Measurements from ENCODE around the gene NAT8L. TPM values are rescaled to one million over a fixed set of nuclear protein-coding genes. Genes with fewer than 3 reads are reported as not detected.
"Not testable (repeated sequence)": the region's sequence is repeated elsewhere in the genome, so short reads cannot be mapped to it uniquely, and the experiment has no call there.

The NAT8L gene, protein sequence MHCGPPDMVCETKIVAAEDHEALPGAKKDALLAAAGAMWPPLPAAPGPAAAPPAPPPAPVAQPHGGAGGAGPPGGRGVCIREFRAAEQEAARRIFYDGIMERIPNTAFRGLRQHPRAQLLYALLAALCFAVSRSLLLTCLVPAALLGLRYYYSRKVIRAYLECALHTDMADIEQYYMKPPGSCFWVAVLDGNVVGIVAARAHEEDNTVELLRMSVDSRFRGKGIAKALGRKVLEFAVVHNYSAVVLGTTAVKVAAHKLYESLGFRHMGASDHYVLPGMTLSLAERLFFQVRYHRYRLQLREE
- 1 to 10 TPM; 7.1 to 8.1 (median 7.3) TPM for polyA plus RNA-seq (ENCODE audit: insufficient read length in 4 of 4)

- no peak for DNase-seq (ENCODE audit: low read depth in 4 of 4, low spot score in 2 of 4)
Observed at GRCh38 chr4:2059046-2059725, at the start of gene NAT8L. NAT8L (plus strand) TSS chr4:2059327; CDS start chr4:2059512, 185 bp downstream.

DNA sequence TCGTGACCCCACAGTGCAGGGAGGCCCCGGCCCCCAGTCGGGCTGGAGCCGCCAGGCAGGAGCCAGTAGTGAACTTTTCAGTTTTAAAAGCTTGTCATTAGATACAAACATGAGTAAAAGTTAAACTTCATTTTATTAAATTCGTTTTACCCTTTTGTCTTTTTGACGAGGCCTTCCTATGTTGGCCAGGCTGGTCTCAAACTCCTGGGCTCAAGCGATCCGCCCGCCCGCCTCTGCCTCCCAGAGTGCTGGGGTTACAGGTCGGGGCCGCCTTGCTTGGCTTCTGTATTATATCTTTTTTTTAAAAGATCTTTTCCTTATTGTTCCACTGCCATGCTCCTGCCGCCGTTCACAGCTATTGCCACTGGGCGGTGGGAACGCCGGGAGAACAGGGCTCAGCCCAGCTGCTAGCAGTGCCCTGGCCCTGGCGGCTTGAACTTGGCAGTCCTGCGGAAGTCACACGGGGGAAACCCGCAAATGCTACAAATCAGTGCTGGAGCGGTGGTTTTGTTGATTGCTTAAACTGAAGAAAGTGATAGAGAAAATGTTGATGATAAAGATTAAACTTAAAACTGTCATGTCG is 49.4 kb upstream of the NAT8L start:
- DNase-seq (ENCODE audit: low read depth in 4 of 4, low spot score in 2 of 4) = peak in 1 of 4 donors; percentile 26

DNA sequence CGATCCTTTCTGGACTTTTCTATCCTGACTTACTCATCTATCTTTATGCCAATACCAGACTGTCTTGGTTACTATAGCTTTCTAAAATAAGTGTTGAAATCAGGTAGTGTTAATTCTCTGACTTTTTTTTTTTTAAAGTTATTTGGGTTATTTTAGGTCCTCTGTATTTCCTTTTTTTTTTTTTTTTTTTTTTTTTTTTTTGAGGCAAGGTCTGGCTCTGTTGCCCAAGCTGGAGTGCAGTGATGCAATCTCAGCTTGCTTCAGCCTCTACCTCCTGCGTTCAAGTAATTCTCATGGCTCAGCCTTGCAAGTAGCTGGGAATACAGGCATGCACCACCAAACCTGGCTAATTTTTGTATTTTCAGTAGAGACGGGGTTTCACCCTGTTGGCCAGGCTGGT is 47.5 kb upstream of the NAT8L start:
- no peak for DNase-seq (ENCODE audit: low read depth in 4 of 4, low spot score in 2 of 4)

- no peak for DNase-seq (ENCODE audit: low read depth in 4 of 4, low spot score in 2 of 4)
Observed at GRCh38 chr4:2015008-2015407, 44.1 kb upstream of the NAT8L start.

DNA sequence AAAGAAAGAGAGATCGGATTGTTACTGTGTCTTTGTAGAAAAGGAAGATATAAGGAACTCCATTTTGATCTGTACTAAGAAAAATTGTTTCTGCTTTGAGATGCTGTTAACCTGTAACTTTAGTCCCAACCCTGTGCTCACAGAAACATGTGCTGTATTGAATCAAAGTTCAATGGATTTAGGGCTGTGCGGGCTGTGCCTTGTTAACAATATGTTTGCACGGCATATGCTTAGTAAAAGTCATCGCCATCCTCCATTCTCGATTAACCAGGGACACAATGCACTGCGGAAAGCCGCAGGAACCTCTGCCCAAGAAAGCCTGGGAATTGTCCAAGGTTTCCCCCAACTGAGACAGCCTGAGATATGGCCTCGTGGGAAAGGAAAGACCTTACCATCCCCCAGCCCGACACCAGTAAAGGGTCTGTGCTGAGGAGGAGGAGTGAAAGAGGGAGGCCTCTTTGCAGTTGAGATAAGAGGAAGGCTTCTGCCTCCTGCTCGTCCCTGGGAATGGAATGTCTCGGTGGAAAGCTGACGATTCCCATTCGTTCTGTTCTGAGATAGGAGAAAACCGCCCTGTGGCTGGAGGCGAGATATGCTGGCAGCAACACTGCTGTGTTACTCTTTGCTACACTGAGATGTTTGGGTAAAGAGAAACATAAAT is 37.6 kb upstream of the NAT8L start:
- DNase-seq (ENCODE audit: low read depth in 4 of 4, low spot score in 2 of 4) = not testable (repeated sequence)

GRCh38 chr4:2024683-2025082 is 34.4 kb upstream of the NAT8L start:
- DNase-seq (ENCODE audit: low read depth in 4 of 4, low spot score in 2 of 4) = no peak

DNA sequence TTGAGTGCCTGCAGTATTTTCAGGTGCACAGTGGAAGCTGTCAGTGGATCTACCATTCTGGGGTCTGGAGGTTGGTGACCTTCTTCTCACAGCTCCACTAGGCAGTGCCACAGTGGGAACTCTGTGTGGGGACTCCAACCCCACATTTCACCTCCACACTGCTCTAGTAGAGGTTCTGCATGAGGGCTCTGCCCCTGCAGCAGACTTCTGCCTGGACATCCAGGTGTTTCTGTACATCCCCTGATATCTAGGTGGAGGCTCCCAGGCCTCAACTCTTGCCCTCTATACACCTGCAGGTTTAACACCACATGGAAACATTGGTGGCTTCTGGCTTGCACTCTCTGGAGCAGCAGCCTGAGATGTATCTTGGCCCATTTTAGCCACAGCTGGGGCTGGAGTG is 33.3 kb upstream of the NAT8L start:
- DNase-seq (ENCODE audit: low read depth in 4 of 4, low spot score in 2 of 4) = no peak

- not testable (repeated sequence) for DNase-seq (ENCODE audit: low read depth in 4 of 4, low spot score in 2 of 4)
Observed at GRCh38 chr4:2027120-2027519, 32.0 kb upstream of the NAT8L start.

- DNase-seq (ENCODE audit: low read depth in 4 of 4, low spot score in 2 of 4) = not testable (repeated sequence)
Observed at GRCh38 chr4:2031161-2031560, 28.0 kb upstream of the NAT8L start.

DNA sequence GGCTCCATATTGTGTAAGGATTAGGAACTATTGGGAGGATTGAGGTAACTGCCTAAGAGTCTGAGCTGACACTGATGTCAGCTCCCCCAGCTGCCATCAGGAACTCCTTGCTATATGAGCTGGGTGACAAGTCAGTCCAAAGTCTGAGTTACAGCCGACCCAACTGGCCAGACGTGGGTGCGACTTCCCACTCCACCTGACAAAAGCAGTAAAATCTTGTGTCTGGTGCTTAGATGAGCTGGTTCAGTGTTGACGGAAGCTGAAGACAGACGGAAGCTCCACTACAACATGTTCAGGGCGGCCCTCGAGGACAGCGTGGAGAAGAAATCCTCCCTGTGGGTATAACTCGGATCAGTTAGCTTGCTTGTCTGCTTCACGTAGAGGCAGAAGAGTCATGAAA is 22.8 kb upstream of the NAT8L start:
- no peak for DNase-seq (ENCODE audit: low read depth in 4 of 4, low spot score in 2 of 4)

- DNase-seq (ENCODE audit: low read depth in 4 of 4, low spot score in 2 of 4) = no peak
Observed at GRCh38 chr4:2036866-2037265, 22.3 kb upstream of the NAT8L start.

DNA sequence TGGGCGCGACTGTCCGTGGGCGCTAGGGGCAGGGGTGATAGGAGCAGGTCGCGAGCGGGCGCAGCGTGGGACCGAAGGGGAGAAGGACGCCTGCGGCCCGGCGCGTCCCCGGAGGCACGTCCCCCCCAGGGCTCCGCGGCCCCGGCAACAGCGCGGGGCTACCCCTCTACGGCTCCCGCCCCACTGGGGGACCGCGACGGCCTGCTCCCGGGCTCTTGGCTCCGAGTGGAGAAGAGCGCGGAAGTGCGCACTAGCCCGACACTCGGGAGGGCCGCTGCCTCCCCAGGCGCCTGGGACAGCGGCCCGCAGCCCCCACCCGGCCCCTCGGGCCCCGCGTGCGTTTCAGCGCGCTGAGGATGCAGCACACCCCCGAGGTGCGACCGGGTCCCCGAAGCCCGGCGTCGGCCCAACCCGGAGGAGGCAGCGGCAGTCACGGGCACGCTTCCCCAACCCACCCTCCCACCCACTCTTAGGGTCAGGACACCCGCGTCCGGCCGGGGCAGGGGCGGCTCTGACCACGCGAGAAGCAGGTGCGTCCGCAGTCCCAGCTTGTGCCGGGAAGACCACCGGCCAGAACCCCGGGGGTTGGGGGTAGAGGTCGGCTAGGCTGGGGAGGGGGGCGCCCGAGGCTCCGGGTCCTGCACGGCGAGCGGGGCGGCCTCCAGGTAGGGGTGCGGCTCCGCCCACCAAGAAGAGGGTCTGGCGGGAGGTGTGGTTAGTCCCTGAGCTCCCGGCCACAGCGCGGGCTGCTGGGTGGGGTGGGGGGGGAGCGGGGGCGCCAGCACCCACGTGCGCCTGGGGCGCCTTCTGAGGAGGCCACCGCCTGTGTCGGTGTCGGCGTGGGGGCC is 18.5 kb upstream of the NAT8L start:
- no peak for DNase-seq (ENCODE audit: low read depth in 4 of 4, low spot score in 2 of 4)

DNA sequence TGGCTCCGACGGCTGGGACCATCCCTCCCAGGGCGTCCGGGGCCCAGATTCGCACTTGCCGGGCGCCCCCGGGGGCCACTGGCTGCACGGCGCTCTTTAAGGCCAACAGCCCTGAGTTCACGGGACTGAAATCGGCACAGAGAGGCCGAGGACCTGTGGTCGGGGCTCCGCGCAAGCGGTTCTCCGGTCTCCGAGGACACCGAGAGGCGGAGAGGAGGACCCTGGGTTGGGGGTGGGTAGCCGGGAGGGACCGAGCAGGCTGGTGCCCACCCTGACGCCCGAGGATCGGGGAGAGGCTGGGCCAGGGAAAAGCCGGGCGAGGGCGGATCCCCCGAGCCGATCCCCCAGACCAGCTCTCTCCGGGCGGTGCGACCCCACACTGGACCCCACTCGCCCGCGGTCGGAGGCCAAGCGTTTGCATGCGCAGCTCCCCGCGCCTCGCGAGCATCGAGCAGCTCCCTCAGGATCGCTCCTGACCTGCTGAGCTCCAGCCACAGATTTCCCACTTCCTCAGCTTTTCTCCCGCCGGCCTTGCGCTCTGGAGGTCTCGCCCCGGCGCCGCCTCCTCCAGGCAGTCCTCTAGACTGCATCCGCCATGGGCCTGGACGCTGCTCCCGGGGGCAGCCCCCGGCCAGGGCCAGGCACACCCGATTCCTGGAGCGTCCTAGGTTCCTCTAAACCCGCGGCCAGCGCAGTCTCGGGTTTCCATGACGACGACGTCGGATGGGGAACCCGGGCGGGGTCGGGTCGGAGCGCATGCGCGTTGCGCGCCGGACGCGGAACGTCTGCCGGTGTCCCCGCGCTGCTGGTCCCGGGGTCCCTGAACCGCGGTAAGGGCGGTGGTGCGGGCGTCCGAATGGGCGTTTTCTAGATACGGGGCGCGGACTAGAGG is 17.6 kb upstream of the NAT8L start:
- DNase-seq (ENCODE audit: low read depth in 4 of 4, low spot score in 2 of 4) = peak; percentile 29 to 56 (median 41)

- DNase-seq (ENCODE audit: low read depth in 4 of 4, low spot score in 2 of 4) = no peak
Observed at GRCh38 chr4:2042204-2042946, 16.8 kb upstream of the NAT8L start.

DNA sequence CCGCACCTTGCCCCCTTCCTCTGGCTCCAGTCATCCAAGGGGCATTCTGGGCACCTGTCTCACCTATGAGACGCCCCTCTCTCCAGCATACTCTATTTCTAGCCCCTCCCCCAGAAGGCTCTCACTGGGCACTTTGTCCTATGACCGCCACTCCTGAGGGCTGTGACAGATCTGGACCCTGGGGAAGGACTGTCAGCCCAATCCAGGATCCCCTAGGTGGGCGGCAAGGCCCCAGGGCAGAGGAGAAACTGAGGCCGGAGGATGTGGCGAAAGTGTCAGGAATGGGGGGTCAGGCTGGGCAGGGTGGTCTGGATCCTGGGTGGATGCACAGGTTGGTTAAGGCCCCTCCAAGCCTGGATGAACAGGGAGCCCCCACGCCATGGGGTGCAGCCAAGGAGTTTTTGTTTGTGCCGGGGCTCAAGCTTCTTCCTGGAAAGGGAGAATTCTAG is 16.2 kb upstream of the NAT8L start:
- DNase-seq (ENCODE audit: low read depth in 4 of 4, low spot score in 2 of 4) = no peak

GRCh38 chr4:2043396-2044118 is 15.6 kb upstream of the NAT8L start:
- no peak for DNase-seq (ENCODE audit: low read depth in 4 of 4, low spot score in 2 of 4)

GRCh38 chr4:2044119-2044485 is 15.0 kb upstream of the NAT8L start:
- DNase-seq (ENCODE audit: low read depth in 4 of 4, low spot score in 2 of 4) = no peak
